ENCODE data around the gene RAB3A.

DNA sequence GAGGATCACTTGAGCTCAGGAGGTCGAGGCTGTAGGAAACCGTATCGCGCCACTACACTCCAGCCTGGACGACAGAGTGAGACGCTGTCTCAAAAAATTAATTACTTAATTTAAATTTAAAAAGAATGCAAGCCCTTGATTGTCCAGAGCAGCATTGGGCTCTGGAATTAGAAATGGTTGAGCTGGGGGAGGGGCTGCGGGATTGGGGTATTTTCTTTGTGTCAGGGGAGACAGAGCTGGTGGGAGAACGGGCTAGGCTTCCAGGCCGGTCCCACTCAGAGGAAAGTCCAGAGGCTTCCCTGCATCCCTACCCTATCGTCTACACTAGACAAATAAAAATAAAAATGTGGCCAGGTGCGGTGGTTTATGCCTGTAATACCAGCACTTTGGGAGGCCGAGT, 2.2 kb upstream of the RAB3A start:
- TF ChIP-seq, protein P1, sequence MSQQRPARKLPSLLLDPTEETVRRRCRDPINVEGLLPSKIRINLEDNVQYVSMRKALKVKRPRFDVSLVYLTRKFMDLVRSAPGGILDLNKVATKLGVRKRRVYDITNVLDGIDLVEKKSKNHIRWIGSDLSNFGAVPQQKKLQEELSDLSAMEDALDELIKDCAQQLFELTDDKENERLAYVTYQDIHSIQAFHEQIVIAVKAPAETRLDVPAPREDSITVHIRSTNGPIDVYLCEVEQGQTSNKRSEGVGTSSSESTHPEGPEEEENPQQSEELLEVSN (IDR thresholded peaks at IDR 0.05; ENCODE audit: borderline replicate concordance, low read depth): no peak
- TF ChIP-seq FOSL2 (IDR thresholded peaks at IDR 0.05) (no peak), FOSL2 (CRISPR knock-in tag; IDR thresholded peaks at IDR 0.05) (no peak), BHLHE40 (IDR thresholded peaks at IDR 0.05; ENCODE audit: low read depth, low read length) (no peak)
- TF ChIP-seq, protein P2, sequence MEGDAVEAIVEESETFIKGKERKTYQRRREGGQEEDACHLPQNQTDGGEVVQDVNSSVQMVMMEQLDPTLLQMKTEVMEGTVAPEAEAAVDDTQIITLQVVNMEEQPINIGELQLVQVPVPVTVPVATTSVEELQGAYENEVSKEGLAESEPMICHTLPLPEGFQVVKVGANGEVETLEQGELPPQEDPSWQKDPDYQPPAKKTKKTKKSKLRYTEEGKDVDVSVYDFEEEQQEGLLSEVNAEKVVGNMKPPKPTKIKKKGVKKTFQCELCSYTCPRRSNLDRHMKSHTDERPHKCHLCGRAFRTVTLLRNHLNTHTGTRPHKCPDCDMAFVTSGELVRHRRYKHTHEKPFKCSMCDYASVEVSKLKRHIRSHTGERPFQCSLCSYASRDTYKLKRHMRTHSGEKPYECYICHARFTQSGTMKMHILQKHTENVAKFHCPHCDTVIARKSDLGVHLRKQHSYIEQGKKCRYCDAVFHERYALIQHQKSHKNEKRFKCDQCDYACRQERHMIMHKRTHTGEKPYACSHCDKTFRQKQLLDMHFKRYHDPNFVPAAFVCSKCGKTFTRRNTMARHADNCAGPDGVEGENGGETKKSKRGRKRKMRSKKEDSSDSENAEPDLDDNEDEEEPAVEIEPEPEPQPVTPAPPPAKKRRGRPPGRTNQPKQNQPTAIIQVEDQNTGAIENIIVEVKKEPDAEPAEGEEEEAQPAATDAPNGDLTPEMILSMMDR (IDR thresholded peaks at IDR 0.05): no peak
- TF ChIP-seq, protein P3, sequence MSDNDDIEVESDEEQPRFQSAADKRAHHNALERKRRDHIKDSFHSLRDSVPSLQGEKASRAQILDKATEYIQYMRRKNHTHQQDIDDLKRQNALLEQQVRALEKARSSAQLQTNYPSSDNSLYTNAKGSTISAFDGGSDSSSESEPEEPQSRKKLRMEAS (IDR thresholded peaks at IDR 0.05): no peak

Data from A549 (cell line).